Calu3 (cell line): Measurements from ENCODE around the gene SPNS1. TPM values are rescaled to one million over a fixed set of nuclear protein-coding genes. Genes with fewer than 3 reads are reported as not detected.
A peak's percentile ranks its signal among the peaks of the same experiment; 100 is the strongest.

ENCODE experiments used
- BruUV-seq: library from RNA; stranded (reverse); fragments of 400-500 nt; replicated peaks from 2 replicates; lab custom pipeline; 2021; lab: Mats Ljungman, UMichigan
- CTCF ChIA-PET: fragments of 300-600 bp; sonication (Branson Sonifier 250); formaldehyde crosslinking; loops from one replicate; lab custom pipeline; 2022; ENCODE audit warnings: antibody characterized with exemption; lab: Charles Lee
- DNase-seq: peaks from one replicate; pipeline ENCODE4 v3.0.0; 2022
- H3K27ac Mint-ChIP-seq: one replicate; pipeline ENCODE4 v1.8.0; 2022; ENCODE audit warnings: mixed read lengths; ENCODE audit not compliant: unreplicated experiment
- H3K27me3 Mint-ChIP-seq: one replicate; pipeline ENCODE4 v1.8.0; 2022; ENCODE audit warnings: mixed read lengths; ENCODE audit not compliant: unreplicated experiment
- H3K36me3 Mint-ChIP-seq: one replicate; pipeline ENCODE4 v1.8.0; 2022; ENCODE audit warnings: mild to moderate bottlenecking, moderate library complexity, mixed read lengths; ENCODE audit not compliant: insufficient read depth, unreplicated experiment
- H3K4me1 Mint-ChIP-seq: one replicate; pipeline ENCODE4 v1.8.0; 2022; ENCODE audit warnings: mild to moderate bottlenecking, low read depth, mixed read lengths; ENCODE audit not compliant: unreplicated experiment
- H3K4me3 Mint-ChIP-seq: one replicate; pipeline ENCODE4 v1.8.0; 2022; ENCODE audit warnings: mild to moderate bottlenecking, low read depth, moderate library complexity, mixed read lengths; ENCODE audit not compliant: unreplicated experiment
- H3K9me3 Mint-ChIP-seq: one replicate; pipeline ENCODE4 v1.8.0; 2022; ENCODE audit warnings: low read depth, mixed read lengths; ENCODE audit not compliant: unreplicated experiment
- CTCF ChIP-seq: fragments of 200-600 bp; IDR thresholded peaks from one replicate; pipeline ENCODE4 v1.8.0; 2022; ENCODE audit warnings: antibody characterized with exemption; ENCODE audit not compliant: unreplicated experiment
- intact Hi-C: fragments of 100-400 bp; cut with micrococcal nuclease; formaldehyde crosslinking; loops from one replicate; pipeline ENCODE4 v1.10.0; 2022; ENCODE audit not compliant: unreplicated experiment
- total RNA-seq: library from RNA; stranded (reverse); gene quantifications from 2 replicates; pipeline ENCODE4 v1.2.3, GENCODE V29; 2022

The SPNS1 gene
- total RNA-seq, 1 experiment from 2014 or later = 44.8 TPM

- CTCF ChIA-PET = no interaction called here
- no peak for DNase-seq
- intact Hi-C loops = no loop called here
- Mint-ChIP-seq H3K4me3 (no peak overlapping the region), H3K27ac (no peak overlapping the region), H3K36me3 (peaks cover 10% of the 10 kb centered on the region), H3K4me1 (no peaks in the 10 kb centered on the region), H3K9me3 (no peaks in the 10 kb centered on the region), H3K27me3 (peaks cover 28% of the 10 kb centered on the region)
- no peak for TF ChIP-seq CTCF
- no TSS peak for BruUV-seq
Measured at GRCh38 chr16:28930203-28930602, 44.4 kb upstream of the SPNS1 start.

GRCh38 chr16:28930652-28931051, 43.9 kb upstream of the SPNS1 start:
- CTCF ChIA-PET = no interaction called here
- Mint-ChIP-seq H3K27ac (no peak overlapping the region), H3K4me1 (no peaks in the 10 kb centered on the region), H3K36me3 (peaks cover 5% of the 10 kb centered on the region), H3K9me3 (no peaks in the 10 kb centered on the region), H3K27me3 (peaks cover 33% of the 10 kb centered on the region), H3K4me3 (no peak overlapping the region)
- no peak for TF ChIP-seq CTCF
- no peak for DNase-seq
- intact Hi-C loops = no loop called here
- no TSS peak for BruUV-seq

- no TSS peak for BruUV-seq
- peaks cover 3% of the 10 kb centered on the region for H3K36me3 Mint-ChIP-seq
- peaks cover 38% of the 10 kb centered on the region for H3K27me3 Mint-ChIP-seq
- CTCF ChIA-PET = interaction anchor here (0.8 to 1.0 kb wide), 2 partner anchors 14 to 46 kb away, joined by 3 read pairs; no protein-coding TSS in a partner anchor
- H3K4me3 Mint-ChIP-seq = no peak within 1 kb of the TSS
- no peak within 1 kb of the TSS for H3K27ac Mint-ChIP-seq
- no peak for DNase-seq
- H3K4me1 Mint-ChIP-seq = no peaks in the 10 kb centered on the region
- peak; percentile 6 for TF ChIP-seq CTCF
- H3K9me3 Mint-ChIP-seq = no peaks in the 10 kb centered on the region
- intact Hi-C loops = no loop called here
Measured at GRCh38 chr16:28931801-28932225, 42.8 kb upstream of the SPNS1 start, which contains the start of gene CD19. Gene CD19 (plus strand): TSS chr16:28931971. CDS start chr16:28932001, 30 bp downstream.

- DNase-seq = no peak
- CTCF ChIA-PET = interaction anchor here (0.5 to 0.9 kb wide), 3 partner anchors 13 to 967 kb away, joined by 3 to 4 read pairs (median 3); partner anchors contain the start of gene SEZ6L2
- H3K27me3 Mint-ChIP-seq = peaks cover 38% of the 10 kb centered on the region
Measured at GRCh38 chr16:28932339-28933141, 42.0 kb upstream of the SPNS1 start.

More at GRCh38 chr16:28932339-28933141, 42.0 kb upstream of the SPNS1 start:
- peaks cover 4% of the 10 kb centered on the region for H3K36me3 Mint-ChIP-seq
- no peaks in the 10 kb centered on the region for H3K4me1 Mint-ChIP-seq
- H3K27ac Mint-ChIP-seq = no peak overlapping the region
- TF ChIP-seq CTCF = no peak
- intact Hi-C loops = no loop called here
- no peaks in the 10 kb centered on the region for H3K9me3 Mint-ChIP-seq
- BruUV-seq = no TSS peak
- H3K4me3 Mint-ChIP-seq = no peak overlapping the region
